ENCODE data around the gene GNG2.

GNG2 gene

GRCh38 chr14:51993285-51993920 lies 133.0 kb downstream of the GNG2 start:
- no peak for DNase-seq (ENCODE audit: low read depth in 3 of 3)

DNA sequence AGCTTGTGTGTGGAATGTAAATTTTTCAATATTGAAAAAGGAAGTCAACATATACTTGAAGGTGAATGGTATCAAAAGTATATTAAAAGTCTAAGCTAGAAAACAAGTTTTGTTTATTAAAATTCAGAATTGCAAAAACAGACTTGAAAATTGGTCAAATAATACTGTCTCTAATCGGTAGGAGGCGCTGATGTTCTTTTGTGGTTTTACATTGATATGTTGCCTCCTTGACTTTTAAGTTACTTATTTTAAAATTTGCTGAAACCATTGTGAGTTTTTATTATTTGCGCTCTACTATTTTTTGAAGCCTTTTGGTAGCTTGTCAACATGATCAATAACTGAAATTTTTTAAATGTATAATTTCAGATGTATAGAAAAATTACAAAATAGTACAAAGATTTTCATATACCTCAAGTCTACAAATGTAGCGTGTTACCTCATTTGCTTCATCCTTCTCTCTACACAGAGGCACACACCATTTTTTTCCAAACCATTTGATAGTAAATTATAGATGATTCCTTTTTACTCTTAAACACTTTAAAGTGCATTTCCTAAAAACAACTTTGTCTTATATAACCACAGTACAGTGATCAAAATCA lies 135.8 kb downstream of the GNG2 start:
- no peak for DNase-seq (ENCODE audit: low read depth in 3 of 3)

DNA sequence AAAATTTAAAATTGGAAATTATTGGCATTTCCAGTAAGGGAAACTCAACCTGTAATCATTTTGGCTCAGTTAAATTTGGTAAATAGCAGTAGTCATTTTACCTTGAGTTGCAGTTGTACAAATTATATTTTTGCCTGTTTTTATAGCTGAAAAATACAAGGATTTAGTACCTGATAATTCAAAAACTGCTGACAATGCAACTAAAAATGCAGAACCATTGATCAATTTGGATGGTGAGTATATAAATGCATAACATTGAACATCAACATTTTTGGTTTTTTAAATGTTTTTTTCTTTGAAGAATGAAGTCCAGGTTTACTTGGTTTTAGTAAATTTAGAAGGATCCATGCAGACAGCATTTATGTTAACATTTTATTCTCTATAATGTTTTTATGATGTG lies 137.9 kb downstream of the GNG2 start:
- no peak for DNase-seq (ENCODE audit: low read depth in 3 of 3)

GRCh38 chr14:51999084-51999483 lies 138.7 kb downstream of the GNG2 start:
- DNase-seq (ENCODE audit: low read depth in 3 of 3) = no peak

- no peak for DNase-seq (ENCODE audit: low read depth in 3 of 3)
Measured at GRCh38 chr14:52000019-52000582, 139.7 kb downstream of the GNG2 start.

GRCh38 chr14:52000696-52001095 lies 140.3 kb downstream of the GNG2 start:
- DNase-seq (ENCODE audit: low read depth in 3 of 3) = no peak

DNA sequence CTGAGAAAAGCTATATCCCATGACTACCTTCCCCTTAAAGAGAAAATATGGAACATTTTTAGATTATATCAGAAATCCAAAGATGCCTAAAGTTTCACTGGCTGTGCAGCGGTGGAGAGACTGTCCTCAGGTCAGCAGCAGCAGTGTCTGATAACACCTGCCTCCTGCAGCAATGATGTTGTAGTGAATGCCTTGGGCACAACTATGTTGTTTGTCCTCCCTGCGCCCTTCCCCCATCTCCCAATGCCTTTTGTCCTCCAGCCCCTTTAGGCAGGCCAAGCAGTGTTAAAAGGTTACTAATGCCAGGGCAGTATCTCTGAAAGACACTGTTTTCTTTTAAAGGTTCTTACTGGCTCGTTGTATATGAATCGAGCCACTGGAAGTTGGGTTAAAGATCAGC lies 142.1 kb downstream of the GNG2 start:
- no peak for DNase-seq (ENCODE audit: low read depth in 3 of 3)

DNA sequence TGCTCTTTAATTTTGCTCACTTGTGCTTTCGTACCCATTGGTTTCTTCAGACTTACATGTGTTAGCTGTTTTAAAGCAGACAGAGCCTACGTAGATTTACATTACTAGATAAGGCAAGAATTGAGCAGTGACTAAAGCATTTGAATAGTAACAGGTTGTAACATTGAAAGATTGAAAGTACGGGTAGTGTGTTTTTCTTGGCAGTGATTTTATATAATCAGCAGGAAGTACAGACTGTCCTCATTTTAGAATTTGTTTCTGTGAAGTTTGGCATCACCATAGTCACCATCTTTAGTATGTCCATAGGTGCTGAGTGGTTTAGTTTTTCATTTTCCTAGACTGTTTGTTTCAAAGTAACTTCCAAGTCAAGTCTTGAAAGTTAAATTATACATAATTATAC lies 142.9 kb downstream of the GNG2 start:
- DNase-seq (ENCODE audit: low read depth in 3 of 3) = no peak

DNA sequence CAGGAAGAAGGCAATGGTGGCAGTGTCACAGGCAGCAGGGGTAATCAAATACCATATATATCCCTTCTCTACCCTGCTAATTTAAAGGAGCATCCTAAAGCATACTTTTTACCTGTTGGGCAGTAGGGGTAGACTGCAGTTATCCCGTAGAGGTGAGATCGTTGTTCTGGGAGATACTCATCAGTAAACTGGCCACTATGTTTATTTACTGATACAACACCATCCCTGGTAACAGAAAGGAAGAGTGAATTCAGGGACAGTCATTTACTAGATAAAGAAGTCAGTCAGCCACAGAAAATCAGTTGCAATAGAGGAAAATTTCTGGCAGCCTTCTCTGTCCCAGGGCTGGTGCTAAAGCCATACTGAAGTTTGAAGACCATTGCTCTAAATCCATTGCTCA lies 145.2 kb downstream of the GNG2 start:
- DNase-seq (ENCODE audit: low read depth in 3 of 3) = no peak

GRCh38 chr14:52006361-52006760 lies 145.9 kb downstream of the GNG2 start:
- DNase-seq (ENCODE audit: low read depth in 3 of 3) = no peak

DNA sequence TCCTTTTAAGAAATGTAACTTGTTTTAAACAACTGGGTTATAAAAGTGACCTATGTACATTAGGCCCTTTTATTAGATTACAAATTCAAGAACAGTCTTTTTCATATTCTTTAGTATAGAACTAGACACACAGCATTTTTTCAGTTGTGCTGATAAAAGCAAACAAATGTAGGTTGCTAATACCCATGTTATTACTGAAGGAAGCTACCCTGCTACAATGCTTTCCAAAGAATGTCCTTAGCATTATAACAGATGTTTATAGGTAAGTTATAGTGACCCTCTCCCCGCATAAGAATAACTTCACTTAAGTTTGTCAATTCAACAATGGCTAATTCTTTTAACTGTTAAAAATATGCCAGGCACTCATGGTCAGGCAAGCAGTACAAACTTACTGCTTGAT lies 146.8 kb downstream of the GNG2 start:
- no peak for DNase-seq (ENCODE audit: low read depth in 3 of 3)

GRCh38 chr14:52007637-52008036 lies 147.2 kb downstream of the GNG2 start:
- DNase-seq (ENCODE audit: low read depth in 3 of 3) = no peak

- DNase-seq (ENCODE audit: low read depth in 3 of 3) = no peak
Measured at GRCh38 chr14:52008136-52008535, 147.7 kb downstream of the GNG2 start.

- no peak for DNase-seq (ENCODE audit: low read depth in 3 of 3)
Measured at GRCh38 chr14:52010173-52010693, 149.8 kb downstream of the GNG2 start.

DNA sequence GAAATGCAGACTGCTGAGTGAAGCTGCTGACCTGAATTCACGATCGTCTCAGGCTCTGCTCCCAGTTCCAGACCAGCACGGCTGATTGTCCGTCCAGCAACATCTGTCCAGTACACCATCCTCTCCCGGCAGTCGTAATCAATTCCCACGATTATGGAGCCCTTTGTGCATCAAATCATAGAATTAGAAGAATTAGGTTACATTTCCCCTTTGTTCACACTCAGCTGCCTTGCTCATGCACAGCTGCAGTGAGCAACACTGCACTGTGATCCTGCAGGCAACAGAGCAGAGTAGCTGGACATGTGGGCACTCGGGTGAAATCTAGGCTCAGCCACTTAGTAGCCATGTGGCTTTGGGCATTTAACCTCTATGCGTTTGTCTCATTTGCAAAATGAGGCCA lies 151.1 kb downstream of the GNG2 start:
- no peak for DNase-seq (ENCODE audit: low read depth in 3 of 3)

GRCh38 chr14:52012635-52013034 lies 152.2 kb downstream of the GNG2 start:
- DNase-seq (ENCODE audit: low read depth in 3 of 3) = no peak

DNA sequence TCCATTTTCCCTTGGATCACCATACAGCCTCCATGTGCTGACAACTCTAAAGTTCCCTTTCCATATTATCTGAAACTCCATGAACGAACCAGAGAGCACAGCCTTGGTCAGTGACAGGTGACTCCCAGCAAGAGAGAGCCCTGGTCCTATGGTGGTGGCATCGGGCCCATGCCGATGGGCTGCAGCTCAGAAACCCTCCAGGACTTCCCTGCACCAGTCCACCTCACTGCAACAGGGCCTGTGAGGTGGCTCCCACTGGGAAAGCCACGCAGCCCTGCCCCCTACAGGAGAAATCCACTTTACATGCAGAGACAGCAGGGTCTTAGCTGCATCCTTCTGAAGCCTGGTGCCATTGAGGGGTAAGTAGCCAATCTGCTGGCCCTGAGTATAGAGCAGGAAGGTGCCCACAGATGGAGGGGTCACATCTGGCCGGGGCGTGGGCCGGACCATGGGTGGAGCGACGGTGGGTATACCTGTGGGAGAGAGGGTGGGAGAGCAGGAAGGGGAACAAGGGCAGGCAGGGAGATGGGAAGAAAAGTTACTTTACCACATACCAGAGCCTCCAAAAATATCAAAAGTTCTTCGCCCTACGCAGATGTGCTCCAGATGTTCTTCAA lies 153.7 kb downstream of the GNG2 start:
- peak in 1 of 3 experiments; percentile 14 for DNase-seq (ENCODE audit: low read depth in 3 of 3)

DNA sequence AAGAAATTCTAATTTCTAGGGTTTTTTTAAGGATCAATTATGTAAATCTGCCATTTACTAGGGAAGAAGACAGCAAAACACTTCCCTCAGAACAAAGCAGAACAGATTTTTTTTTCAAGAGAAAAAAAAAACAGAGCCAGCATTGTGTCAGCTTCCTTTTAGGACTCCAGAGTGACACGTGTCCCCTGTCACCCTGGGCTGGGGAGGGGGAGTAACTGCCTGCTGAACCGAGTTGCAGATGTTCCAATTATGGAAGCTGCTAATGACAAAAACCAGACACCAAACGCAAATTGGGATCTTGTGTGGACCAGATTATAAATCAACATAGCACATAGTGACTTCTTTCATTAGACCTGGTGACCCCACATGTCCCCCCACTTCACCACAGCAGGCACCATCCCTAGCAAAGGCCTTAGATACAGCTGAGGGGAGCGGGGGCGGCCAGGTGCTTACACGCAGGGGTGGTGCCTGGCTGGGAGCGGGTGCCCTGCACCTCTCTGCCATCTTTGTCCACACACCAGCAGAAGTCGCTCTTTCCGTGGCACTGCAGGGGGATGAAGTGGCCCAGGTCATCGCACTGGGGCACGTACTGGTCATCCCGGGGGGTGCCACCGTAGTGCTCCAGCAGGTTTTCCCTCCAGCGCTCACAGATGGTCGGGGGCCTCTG lies 154.3 kb downstream of the GNG2 start:
- DNase-seq (ENCODE audit: low read depth in 3 of 3) = no peak

DNA sequence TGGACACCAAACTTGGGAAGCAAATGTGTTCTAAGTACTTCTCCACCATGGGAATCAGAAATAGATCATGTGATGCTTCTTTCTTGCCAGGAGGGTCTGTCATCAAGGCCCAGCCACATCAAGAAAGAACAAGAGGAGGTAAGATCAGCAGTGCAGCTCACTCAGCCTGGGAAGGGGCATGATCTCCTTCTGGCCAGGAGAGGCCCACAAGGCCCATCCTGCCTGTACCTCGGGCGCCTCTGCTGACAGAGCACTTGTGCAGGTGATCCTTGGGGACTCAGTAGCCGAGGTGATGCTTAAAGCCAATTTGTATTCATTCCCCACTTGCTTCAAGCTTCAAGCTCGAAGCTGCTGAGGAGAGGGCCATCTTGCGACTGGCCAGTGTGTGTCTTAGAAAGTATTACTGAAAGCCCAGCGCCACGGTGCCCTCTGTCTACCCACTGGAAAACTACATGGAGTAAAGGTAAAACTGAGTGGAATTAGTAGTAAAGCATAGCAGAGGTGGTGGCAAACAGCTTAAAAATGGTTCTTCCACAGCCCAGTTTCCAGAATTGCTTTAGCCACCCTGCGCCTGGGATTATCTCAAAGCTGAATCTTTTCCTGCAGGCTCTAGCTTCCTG lies 155.1 kb downstream of the GNG2 start:
- DNase-seq (ENCODE audit: low read depth in 3 of 3) = no peak

GRCh38 chr14:52018252-52018651 lies 157.8 kb downstream of the GNG2 start:
- DNase-seq (ENCODE audit: low read depth in 3 of 3) = no peak

DNA sequence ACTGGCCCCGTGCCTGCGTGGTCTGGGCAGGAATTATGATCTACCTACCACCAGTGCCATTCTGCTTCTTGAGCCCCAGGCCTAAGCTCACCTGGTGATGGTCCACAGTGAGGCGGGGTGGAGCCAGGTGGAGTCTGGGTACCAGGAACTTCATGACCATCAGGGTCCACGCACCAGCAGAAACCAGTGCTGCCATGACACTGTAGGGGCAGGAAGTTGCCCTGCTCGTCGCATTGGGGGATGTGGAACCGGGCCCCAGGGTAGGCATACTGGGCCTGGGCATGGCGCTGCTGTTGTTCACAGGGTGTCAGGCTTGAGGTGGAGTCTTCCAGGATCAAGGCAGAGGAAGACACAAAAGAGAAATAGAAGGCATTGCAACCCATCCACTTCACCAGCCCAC lies 158.6 kb downstream of the GNG2 start:
- no peak for DNase-seq (ENCODE audit: low read depth in 3 of 3)

All from stimulated activated CD4-positive, alpha-beta T cell treated with anti-CD3 and anti-CD28 coated beads, TNF-alpha, amount 100 ng/mL, for 24 hours (primary cell).